ENCODE measurements around the gene ECM1. TPM values are rescaled to one million over a fixed set of nuclear protein-coding genes. Genes with fewer than 3 reads are reported as not detected.

Gene ECM1
- total and polyA plus RNA-seq, 2 experiments from 2014 or later, result 1.9 to 2.9 TPM

DNA sequence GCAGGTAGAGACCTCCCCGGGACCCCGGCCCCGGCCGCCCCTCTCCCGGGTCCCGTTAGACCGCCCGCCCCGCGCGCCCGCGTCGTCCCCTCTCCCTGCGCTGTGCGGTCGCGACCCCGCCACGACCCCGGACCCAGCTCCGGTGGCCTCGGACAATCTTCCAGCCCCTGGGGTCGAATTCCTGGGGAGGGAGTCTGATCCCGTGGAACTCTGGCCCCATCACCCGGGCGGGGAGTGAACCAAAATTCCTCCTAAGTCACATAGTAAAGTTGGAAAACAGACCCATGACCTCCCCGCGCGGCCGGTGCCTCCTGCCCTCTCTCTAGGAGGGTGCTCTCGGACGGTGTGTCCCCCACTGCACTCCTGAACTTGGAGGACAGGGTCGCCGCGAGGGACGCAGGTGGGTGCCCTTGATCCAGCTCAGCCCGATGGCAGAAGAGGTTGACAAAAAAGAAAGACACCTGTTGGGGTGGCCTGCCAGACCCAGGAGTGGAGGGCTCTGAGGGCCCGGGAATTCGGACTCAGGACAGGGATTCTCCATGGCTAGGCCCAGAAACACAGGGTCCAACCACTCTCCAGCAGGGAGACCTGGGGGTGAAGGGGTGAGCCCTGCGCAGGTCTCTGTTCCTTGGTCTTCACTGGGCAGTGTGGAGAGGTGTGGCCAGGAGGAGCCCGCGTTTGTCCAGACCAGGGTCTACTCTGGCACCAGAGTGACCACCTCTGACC lies 41.8 kb downstream of the ECM1 start:
- no peaks in the 10 kb centered on the region for H3K36me3 ChIP-seq
- peak overlapping the region; percentile 73 for H3K27ac ChIP-seq
- no peaks in the 10 kb centered on the region for H3K9me3 ChIP-seq (ENCODE audit: low read depth)
- DNase-seq (ENCODE audit: low read depth in 1 of 2, low spot score in 1 of 2), result peak in 1 of 2 donors; percentile 50
- peak overlapping the region; percentile 43 for H3K4me3 ChIP-seq
- TF ChIP-seq, protein P1, sequence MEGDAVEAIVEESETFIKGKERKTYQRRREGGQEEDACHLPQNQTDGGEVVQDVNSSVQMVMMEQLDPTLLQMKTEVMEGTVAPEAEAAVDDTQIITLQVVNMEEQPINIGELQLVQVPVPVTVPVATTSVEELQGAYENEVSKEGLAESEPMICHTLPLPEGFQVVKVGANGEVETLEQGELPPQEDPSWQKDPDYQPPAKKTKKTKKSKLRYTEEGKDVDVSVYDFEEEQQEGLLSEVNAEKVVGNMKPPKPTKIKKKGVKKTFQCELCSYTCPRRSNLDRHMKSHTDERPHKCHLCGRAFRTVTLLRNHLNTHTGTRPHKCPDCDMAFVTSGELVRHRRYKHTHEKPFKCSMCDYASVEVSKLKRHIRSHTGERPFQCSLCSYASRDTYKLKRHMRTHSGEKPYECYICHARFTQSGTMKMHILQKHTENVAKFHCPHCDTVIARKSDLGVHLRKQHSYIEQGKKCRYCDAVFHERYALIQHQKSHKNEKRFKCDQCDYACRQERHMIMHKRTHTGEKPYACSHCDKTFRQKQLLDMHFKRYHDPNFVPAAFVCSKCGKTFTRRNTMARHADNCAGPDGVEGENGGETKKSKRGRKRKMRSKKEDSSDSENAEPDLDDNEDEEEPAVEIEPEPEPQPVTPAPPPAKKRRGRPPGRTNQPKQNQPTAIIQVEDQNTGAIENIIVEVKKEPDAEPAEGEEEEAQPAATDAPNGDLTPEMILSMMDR (IDR thresholded peaks at IDR 0.05; ENCODE audit: low read depth, low read length), result no peak
- peaks cover 20% of the 10 kb centered on the region for H3K4me1 ChIP-seq (ENCODE audit: low read depth)
- H3K27me3 ChIP-seq, result no peaks in the 10 kb centered on the region

DNA sequence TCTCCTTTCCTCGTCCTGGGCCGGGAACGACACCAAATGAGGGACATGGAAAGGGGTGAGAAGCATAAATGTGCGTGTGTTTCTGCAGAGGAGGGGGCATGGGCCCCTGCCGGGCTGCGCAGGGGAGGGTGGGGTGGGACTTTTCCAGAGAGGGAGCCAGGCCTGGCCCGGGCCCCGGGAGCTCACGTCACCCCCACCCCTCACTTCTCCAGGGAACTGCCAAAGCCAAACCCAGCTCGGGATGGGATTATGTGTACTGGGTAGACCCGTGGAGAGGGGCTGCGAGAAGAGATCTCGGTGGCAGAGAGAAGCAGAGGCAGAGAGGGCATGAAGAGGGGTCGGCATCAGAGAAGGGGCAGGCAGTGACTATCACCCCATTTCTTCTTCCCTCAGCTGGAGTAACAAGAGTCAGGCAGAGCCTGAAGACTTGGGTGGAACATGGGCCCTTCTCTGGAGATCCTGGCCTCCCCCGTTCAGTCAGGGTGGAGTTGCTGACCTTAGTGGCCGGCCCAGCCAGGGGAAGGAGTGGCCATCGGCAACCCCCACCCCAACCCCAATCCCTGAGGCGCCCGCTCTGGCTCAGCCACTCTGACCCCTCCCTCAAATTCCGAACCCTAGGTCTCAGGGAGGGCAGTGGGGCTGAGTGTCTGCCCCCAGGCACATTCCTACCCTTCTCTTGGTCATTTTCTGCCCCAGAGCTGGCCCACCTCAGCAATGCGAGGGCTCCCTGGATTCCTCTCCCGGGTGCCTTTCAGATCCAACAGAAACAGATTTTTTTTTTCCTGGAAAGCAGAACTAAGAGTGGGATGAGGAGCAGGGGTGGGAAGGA lies 42.5 kb downstream of the ECM1 start:
- peaks cover 14% of the 10 kb centered on the region for H3K4me1 ChIP-seq (ENCODE audit: low read depth)
- no peak for DNase-seq (ENCODE audit: low read depth in 1 of 2, low spot score in 1 of 2)
- H3K4me3 ChIP-seq, result no peak overlapping the region
- TF ChIP-seq, protein P1 (IDR thresholded peaks at IDR 0.05; ENCODE audit: low read depth, low read length), result no peak
- no peaks in the 10 kb centered on the region for H3K36me3 ChIP-seq
- no peaks in the 10 kb centered on the region for H3K27me3 ChIP-seq
- H3K9me3 ChIP-seq (ENCODE audit: low read depth), result no peaks in the 10 kb centered on the region
- peak overlapping the region; percentile 73 for H3K27ac ChIP-seq

DNA sequence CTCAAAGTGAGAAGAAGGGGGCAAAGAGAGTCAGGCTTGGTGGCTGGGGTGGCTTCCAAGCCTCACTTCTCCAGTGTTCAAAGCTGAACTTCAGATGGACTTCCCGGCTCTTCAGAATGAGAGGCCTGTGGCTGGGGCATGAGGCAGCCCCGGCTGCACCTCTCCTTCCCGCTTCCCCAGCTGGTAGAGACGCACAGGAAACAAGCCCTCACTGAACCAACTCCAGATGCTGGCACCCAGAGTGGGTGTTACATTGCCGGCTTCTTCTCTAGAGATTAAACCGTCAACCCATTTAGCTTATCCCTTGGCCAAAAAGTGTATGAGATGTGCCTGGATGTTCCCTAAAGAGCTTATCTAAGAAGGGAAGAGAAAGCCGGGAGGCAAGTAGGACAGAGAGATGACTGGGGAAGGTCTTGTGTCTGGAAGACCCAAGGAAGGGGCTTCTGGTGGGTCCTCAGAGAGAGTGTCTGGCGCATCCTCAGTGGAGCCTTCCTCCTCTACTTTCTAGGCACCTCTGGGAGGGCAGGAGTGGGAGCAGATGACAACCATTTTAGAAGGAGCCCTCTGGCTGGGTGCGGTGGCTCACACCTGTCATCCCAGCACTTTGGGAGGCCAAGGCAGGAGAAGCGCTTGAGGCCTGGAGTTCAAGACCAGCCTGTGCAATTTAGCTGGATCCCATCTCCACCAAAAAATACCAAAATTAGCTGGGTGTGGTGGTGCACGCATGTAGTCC lies 43.3 kb downstream of the ECM1 start:
- TF ChIP-seq, protein P1 (IDR thresholded peaks at IDR 0.05; ENCODE audit: low read depth, low read length), result no peak
- no peaks in the 10 kb centered on the region for H3K9me3 ChIP-seq (ENCODE audit: low read depth)
- H3K27ac ChIP-seq, result peak overlapping the region; percentile 73
- H3K36me3 ChIP-seq, result no peaks in the 10 kb centered on the region
- DNase-seq (ENCODE audit: low read depth in 1 of 2, low spot score in 1 of 2), result no peak
- peaks cover 9% of the 10 kb centered on the region for H3K4me1 ChIP-seq (ENCODE audit: low read depth)
- H3K27me3 ChIP-seq, result no peaks in the 10 kb centered on the region
- no peak overlapping the region for H3K4me3 ChIP-seq

DNA sequence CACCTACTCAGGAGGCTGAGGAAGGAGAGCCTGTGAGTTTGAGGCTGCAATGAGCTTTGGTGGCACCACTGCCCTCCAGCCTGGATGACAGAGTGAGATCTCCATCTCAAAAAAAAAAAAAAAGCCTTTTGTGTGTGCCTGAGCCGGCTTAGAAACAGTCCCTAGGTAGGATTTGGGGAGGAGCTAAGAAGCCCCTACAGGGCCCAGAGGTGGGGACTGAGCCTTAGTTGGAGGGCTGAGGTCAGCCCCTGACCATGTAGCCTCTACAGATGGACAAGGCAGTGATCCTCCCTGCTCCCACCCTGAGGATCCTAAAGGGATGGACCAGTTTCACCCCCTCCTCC lies 43.8 kb downstream of the ECM1 start:
- Histone ChIP-seq H3K4me3 (no peak overlapping the region), H3K27ac (peak overlapping the region; percentile 81), H3K27me3 (no peaks in the 10 kb centered on the region), H3K36me3 (no peaks in the 10 kb centered on the region), H3K4me1 (ENCODE audit: low read depth) (peaks cover 9% of the 10 kb centered on the region), H3K9me3 (ENCODE audit: low read depth) (no peaks in the 10 kb centered on the region)
- TF ChIP-seq, protein P1 (IDR thresholded peaks at IDR 0.05; ENCODE audit: low read depth, low read length), result no peak
- no peak for DNase-seq (ENCODE audit: low read depth in 1 of 2, low spot score in 1 of 2)

DNA sequence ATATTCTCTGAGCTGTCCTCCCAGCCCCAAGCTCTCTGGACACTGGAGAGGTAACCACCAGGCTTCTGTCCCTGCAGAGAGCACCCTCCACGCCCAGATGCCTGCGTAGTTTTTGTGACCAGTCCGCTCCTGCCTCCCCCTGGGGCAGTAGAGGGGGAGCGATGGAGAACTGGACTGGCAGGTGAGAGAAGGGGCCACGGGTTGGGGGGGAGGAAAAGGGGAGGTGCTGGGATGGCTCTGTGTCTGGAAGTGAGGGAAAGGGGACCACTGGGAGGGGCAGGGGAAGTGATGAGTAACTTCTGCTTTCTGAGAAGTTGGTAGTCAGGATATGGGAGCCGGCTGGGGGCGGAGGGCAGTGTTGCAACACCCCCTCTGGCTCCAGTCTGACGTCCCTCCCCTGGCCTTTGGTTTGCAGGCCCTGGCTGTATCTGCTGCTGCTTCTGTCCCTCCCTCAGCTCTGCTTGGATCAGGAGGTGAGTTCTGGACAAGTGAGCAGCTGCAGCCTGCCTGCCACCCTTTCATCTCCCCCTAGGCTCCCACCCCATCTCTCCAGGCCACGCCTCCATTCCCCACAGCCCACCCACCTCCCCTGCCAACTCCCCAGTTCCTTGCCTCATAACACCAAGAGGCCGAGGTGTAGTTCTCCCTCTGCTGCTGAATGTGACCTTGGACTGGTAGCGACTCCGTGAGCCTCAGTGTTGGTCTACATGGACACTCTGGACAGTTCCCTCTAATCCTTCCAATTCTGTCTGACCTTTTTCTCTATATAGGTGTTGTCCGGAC lies 44.4 kb downstream of the ECM1 start:
- TF ChIP-seq, protein P1 (IDR thresholded peaks at IDR 0.05; ENCODE audit: low read depth, low read length), result peak; percentile 15
- H3K4me1 ChIP-seq (ENCODE audit: low read depth), result peaks cover 9% of the 10 kb centered on the region
- no peak overlapping the region for H3K4me3 ChIP-seq
- no peaks in the 10 kb centered on the region for H3K9me3 ChIP-seq (ENCODE audit: low read depth)
- no peaks in the 10 kb centered on the region for H3K27me3 ChIP-seq
- DNase-seq (ENCODE audit: low read depth in 1 of 2, low spot score in 1 of 2), result peak; percentile 51 to 98
- no peaks in the 10 kb centered on the region for H3K36me3 ChIP-seq
- peak overlapping the region; percentile 81 for H3K27ac ChIP-seq

Measured in cardiac muscle cell (in vitro differentiated cells and primary cell).